ENCODE measurements around the gene MYO1D.

Gene MYO1D

GRCh38 chr17:32520737-32521404 lies 356.1 kb downstream of the MYO1D start:
- DNase-seq, result no peak

- DNase-seq, result peak; percentile 28 to 71
Observed at GRCh38 chr17:32520104-32520701, 356.7 kb downstream of the MYO1D start.

GRCh38 chr17:32519228-32520103 lies 357.5 kb downstream of the MYO1D start:
- peak; percentile 39 to 77 for DNase-seq

GRCh38 chr17:32518646-32519227 lies 358.2 kb downstream of the MYO1D start:
- DNase-seq, result no peak

- DNase-seq, result no peak
Observed at GRCh38 chr17:32517982-32518381, 358.9 kb downstream of the MYO1D start.

GRCh38 chr17:32516940-32517701 lies 359.8 kb downstream of the MYO1D start:
- DNase-seq, result peak in 1 of 2 donors; percentile 23

GRCh38 chr17:32516450-32516849 lies 360.5 kb downstream of the MYO1D start:
- no peak for DNase-seq

- no peak for DNase-seq
Observed at GRCh38 chr17:32515677-32516383, 361.1 kb downstream of the MYO1D start.

GRCh38 chr17:32514606-32515005 lies 362.3 kb downstream of the MYO1D start:
- DNase-seq, result no peak

GRCh38 chr17:32513579-32513978 lies 363.3 kb downstream of the MYO1D start:
- DNase-seq, result no peak

GRCh38 chr17:32512328-32512727 lies 364.6 kb downstream of the MYO1D start:
- DNase-seq, result no peak

GRCh38 chr17:32510466-32510865 lies 366.5 kb downstream of the MYO1D start:
- no peak for DNase-seq

- no peak for DNase-seq
Observed at GRCh38 chr17:32508926-32509325, 368.0 kb downstream of the MYO1D start.

GRCh38 chr17:32504166-32504990 lies 372.5 kb downstream of the MYO1D start:
- no peak for DNase-seq

- peak; percentile 47 to 68 for DNase-seq
Observed at GRCh38 chr17:32503251-32504165, 373.4 kb downstream of the MYO1D start.

GRCh38 chr17:32502710-32503109 lies 374.2 kb downstream of the MYO1D start:
- no peak for DNase-seq

- no peak for DNase-seq
Observed at GRCh38 chr17:32502013-32502412, 374.9 kb downstream of the MYO1D start.

GRCh38 chr17:32498391-32498790 lies 378.5 kb downstream of the MYO1D start:
- no peak for DNase-seq

- no peak for DNase-seq
Observed at GRCh38 chr17:32497431-32498205, 379.3 kb downstream of the MYO1D start.

All from CD4-positive, alpha-beta T cell treated with Interferon alpha-2 for 1 hour (primary cell).